SIG-M5 treated with dmso at 0.1 percent for 504 hours (cell line): ENCODE results near the gene RNF26.
"Not testable (repeated sequence)": the region's sequence is repeated elsewhere in the genome, so short reads cannot be mapped to it uniquely, and the experiment has no call there.

Source experiments
- DNase-seq: peaks from one replicate; lab custom pipeline; 2025; ENCODE audit not compliant: unreplicated experiment; lab: John Stamatoyannopoulos, UW

Gene RNF26

GRCh38 chr11:119381181-119381988, 47.1 kb downstream of the RNF26 start, which contains the start of gene USP2:
USP2 (minus strand) TSS chr11:119381690; CDS start chr11:119373480, 8,210 bp downstream.
- DNase-seq = peak; percentile 93

- no peak for DNase-seq
These were observed 47.8 kb downstream of the RNF26 start for GRCh38 chr11:119382101-119382500.

- not testable (repeated sequence) for DNase-seq
These were observed 48.2 kb downstream of the RNF26 start for GRCh38 chr11:119382513-119382912.

- DNase-seq = no peak
These were observed 50.0 kb downstream of the RNF26 start for GRCh38 chr11:119384332-119384731.
